Measurements from ENCODE around the gene TBCEL. TPM values are rescaled to one million over a fixed set of nuclear protein-coding genes. Genes with fewer than 3 reads are reported as not detected.
"Not testable (repeated sequence)": the region's sequence is repeated elsewhere in the genome, so short reads cannot be mapped to it uniquely, and the experiment has no call there.

TBCEL gene
- total RNA-seq, 3 donors from 2014 or later = 16.0 to 31.8 (median 26.9) TPM

- Histone ChIP-seq H3K4me1 (no peaks in the 10 kb centered on the region), H3K9me3 (no peaks in the 10 kb centered on the region), H3K27ac (no peak overlapping the region), H3K36me3 (no peaks in the 10 kb centered on the region), H3K4me3 (no peak overlapping the region), H3K27me3 (no peaks in the 10 kb centered on the region)
- intact Hi-C loops (cut with DNase I; ENCODE audit: low total_unique reads) = loop anchor here (5.0 kb wide), 1 partner anchor 1315 kb away; no protein-coding TSS in a partner anchor
- TF ChIP-seq POLR2A (IDR thresholded peaks at IDR 0.05) = no peak
- no peak for TF ChIP-seq POLR2AphosphoS5 (IDR thresholded peaks at IDR 0.05)
- TF ChIP-seq, protein P1, sequence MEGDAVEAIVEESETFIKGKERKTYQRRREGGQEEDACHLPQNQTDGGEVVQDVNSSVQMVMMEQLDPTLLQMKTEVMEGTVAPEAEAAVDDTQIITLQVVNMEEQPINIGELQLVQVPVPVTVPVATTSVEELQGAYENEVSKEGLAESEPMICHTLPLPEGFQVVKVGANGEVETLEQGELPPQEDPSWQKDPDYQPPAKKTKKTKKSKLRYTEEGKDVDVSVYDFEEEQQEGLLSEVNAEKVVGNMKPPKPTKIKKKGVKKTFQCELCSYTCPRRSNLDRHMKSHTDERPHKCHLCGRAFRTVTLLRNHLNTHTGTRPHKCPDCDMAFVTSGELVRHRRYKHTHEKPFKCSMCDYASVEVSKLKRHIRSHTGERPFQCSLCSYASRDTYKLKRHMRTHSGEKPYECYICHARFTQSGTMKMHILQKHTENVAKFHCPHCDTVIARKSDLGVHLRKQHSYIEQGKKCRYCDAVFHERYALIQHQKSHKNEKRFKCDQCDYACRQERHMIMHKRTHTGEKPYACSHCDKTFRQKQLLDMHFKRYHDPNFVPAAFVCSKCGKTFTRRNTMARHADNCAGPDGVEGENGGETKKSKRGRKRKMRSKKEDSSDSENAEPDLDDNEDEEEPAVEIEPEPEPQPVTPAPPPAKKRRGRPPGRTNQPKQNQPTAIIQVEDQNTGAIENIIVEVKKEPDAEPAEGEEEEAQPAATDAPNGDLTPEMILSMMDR (IDR thresholded peaks at IDR 0.05) = peak in 2 of 3 donors; percentile 49 to 52
- DNase-seq (ENCODE audit: low spot score in 2 of 2) = peak; percentile 46 to 63
Observed at GRCh38 chr11:121112498-121113455, 88.9 kb downstream of the TBCEL start.

DNA sequence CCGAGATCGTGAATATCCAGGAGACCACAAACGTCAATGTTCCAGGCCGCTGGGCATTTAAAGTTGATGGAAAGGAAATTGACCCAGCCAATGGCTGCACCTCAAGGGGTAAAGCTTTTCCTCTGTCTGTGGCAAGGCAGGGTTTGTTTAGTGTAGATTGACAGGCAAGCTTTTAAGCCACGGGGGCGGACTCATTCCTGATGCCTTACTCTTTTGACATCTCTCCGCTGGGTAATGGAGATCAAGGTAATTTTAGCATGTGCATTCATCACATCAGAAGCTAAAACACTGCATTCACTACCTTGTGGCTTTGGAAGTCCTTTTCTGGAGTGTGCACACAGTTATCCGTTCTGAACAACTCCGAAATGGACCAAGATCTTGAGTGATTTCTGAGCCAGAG is 89.7 kb downstream of the TBCEL start:
- H3K27ac ChIP-seq = no peak overlapping the region
- intact Hi-C loops (cut with DNase I; ENCODE audit: low total_unique reads) = loop anchor here (5.0 kb wide), 1 partner anchor 1316 kb away; no protein-coding TSS in a partner anchor
- H3K27me3 ChIP-seq = no peaks in the 10 kb centered on the region
- TF ChIP-seq POLR2AphosphoS5 (IDR thresholded peaks at IDR 0.05) (no peak), POLR2A (IDR thresholded peaks at IDR 0.05) (no peak)
- TF ChIP-seq, protein P1 (IDR thresholded peaks at IDR 0.05) = no peak
- no peak for DNase-seq (ENCODE audit: low spot score in 2 of 2)
- H3K4me3 ChIP-seq = no peak overlapping the region
- H3K36me3 ChIP-seq = no peaks in the 10 kb centered on the region
- H3K9me3 ChIP-seq = no peaks in the 10 kb centered on the region
- no peaks in the 10 kb centered on the region for H3K4me1 ChIP-seq

- H3K9me3 ChIP-seq; H3K27me3 ChIP-seq; H3K4me1 ChIP-seq; H3K4me3 ChIP-seq; DNase-seq (ENCODE audit: low spot score in 2 of 2); H3K27ac ChIP-seq; H3K36me3 ChIP-seq; intact Hi-C loops (cut with DNase I; ENCODE audit: low total_unique reads): not testable (repeated sequence)
Observed at GRCh38 chr11:121115024-121115423, 91.1 kb downstream of the TBCEL start.

DNA sequence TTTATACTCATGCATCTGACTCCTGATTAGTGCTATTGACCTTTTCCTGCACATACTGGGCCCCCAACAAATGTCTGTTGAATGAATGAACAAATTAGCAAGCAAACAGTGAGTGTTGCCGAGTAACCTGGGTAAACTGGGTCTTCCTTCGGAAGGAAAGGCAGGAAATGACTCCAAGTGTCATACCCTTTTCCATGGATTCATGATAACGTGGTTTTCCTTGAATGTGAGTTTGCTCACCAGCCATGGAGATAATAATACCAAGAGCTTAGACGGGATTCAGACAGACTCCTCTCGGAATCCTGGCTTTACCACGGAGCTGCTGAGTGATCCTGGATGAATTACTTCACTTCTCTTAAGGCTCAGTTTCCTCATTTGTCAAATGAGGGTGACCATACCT is 93.9 kb downstream of the TBCEL start:
- intact Hi-C loops (cut with DNase I; ENCODE audit: low total_unique reads) = no loop called here
- H3K4me3 ChIP-seq = no peak overlapping the region
- DNase-seq (ENCODE audit: low spot score in 2 of 2) = no peak
- TF ChIP-seq, protein P1 (IDR thresholded peaks at IDR 0.05) = no peak
- no peak for TF ChIP-seq POLR2AphosphoS5 (IDR thresholded peaks at IDR 0.05)
- TF ChIP-seq POLR2A (IDR thresholded peaks at IDR 0.05) = no peak
- H3K36me3 ChIP-seq = no peaks in the 10 kb centered on the region
- H3K27ac ChIP-seq = no peak overlapping the region
- peaks cover 9 to 11% of the 10 kb centered on the region in 2 donors for H3K9me3 ChIP-seq
- no peaks in the 10 kb centered on the region for H3K4me1 ChIP-seq
- H3K27me3 ChIP-seq = no peaks in the 10 kb centered on the region

GRCh38 chr11:121119440-121119839 is 95.5 kb downstream of the TBCEL start:
- no peaks in the 10 kb centered on the region for H3K4me1 ChIP-seq
- intact Hi-C loops (cut with DNase I; ENCODE audit: low total_unique reads) = no loop called here
- H3K27me3 ChIP-seq = no peaks in the 10 kb centered on the region
- no peak overlapping the region for H3K27ac ChIP-seq
- H3K4me3 ChIP-seq = no peak overlapping the region
- H3K9me3 ChIP-seq = peaks cover 9 to 12% of the 10 kb centered on the region in 2 donors
- DNase-seq (ENCODE audit: low spot score in 2 of 2) = no peak
- no peaks in the 10 kb centered on the region for H3K36me3 ChIP-seq
- TF ChIP-seq, protein P1 (IDR thresholded peaks at IDR 0.05) = no peak
- TF ChIP-seq POLR2A (IDR thresholded peaks at IDR 0.05) (no peak), POLR2AphosphoS5 (IDR thresholded peaks at IDR 0.05) (no peak)
